NCI-H345 treated with DMSO at 0.1 percent for 48 hours (cell line): ENCODE measurements around the gene GLI2.

Experiments used
- DNase-seq: peaks from one replicate; lab custom pipeline; 2025; ENCODE audit not compliant: unreplicated experiment; lab: John Stamatoyannopoulos, UW

The GLI2 gene

DNA sequence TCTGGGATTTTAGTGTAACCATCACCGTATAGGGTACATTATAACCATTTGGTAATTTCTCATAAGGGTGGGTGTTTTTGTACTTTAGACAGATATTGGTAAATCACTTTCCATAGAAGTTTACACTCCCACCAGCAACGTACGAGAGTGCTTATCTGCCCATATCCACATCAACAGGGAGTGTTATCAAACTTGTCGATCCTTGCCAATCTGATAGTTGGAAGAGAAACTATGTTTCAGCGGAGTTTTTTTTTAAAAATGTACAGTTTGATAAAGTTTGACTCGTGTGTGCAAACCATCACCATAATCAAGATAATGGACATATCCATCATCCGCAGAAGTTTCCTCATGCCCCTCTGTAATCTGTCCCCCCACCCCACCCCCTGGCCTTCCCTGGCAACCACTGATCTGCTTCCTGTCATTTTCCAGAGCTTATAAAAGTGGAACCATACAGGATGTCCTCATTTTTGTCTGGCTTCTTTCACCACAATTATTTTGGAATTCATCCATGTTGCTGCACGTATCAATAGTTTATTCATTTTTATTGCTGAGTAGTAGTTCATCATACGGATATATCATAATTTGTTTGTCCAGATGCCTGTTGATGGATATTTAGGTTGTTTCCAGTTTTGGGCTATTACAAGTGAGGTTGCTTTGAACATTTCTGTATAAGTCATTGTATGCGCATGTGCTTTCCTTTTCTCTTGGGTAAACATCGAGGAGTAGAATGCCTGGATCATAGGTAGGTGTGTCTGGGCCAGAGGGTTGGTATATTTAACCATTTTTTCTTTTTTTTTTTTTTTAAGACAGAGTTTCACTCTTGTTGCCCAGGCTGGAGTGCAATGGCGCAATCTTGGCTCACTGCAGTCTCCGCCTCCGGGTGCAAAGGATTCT lies 18.6 kb downstream of the GLI2 start:
- DNase-seq, result no peak

- DNase-seq, result no peak
Observed at GRCh38 chr2:120758181-120759144, 22.8 kb downstream of the GLI2 start.

GRCh38 chr2:120759543-120760331 lies 24.1 kb downstream of the GLI2 start:
- no peak for DNase-seq

- no peak for DNase-seq
Observed at GRCh38 chr2:120760446-120761135, 24.9 kb downstream of the GLI2 start.

DNA sequence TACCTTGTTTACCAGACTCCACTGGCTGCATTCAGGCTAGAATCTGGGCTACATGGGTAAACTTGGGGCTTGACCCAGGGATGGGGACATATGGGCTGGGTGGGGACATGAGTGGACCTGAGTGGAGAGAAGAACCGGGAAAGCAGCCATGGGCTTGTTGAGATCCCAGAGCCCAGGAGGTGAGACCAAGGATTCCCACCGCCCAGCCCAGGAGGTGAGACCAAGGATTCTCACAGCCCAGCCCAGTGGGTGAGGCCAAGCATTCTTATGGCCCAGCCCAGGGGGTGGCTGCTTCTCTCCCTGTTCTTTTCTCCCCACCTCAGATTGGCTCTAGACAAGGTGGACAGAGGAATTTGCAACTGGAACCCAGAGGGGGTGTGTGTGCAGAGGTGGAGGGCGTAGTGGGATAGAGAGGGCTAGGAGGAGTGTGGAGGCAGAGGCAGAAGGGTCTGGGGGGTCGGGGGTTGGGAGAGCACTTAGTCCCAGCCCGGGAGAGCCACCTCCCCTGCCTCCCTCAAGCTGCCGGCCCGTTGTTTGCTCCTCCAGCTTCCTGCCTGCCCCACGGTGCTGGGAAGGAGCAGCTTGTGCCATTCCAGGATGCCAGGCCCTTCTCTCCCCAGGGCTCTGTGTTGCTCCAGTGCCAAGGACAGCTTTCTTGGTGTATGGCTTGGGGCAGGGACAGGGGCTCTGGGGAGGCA lies 25.6 kb downstream of the GLI2 start:
- no peak for DNase-seq

- DNase-seq, result no peak
Observed at GRCh38 chr2:120761911-120762310, 26.2 kb downstream of the GLI2 start.

GRCh38 chr2:120762341-120763061 lies 26.8 kb downstream of the GLI2 start:
- no peak for DNase-seq

GRCh38 chr2:120763508-120763907 lies 27.8 kb downstream of the GLI2 start:
- DNase-seq, result no peak

DNA sequence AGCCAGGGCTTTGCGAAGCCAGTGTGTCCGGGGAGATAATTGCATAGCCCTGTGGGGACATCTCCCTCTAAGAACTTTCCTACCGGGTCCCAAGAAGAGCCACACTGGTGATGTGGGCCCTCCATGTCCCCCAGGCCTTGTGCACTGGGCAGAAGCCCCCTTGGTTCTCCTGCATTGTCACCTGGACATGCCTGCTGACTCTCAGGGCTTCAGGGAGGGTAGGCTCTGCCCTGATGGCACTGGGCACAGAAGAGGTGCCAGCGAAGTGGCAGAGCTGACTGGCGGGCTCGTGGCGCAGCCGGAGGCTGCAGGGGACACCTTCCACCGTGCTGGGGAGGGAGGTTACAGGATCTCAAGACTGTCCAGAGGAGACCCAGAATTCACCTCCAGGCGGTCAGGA lies 28.3 kb downstream of the GLI2 start:
- DNase-seq, result no peak

- DNase-seq, result no peak
Observed at GRCh38 chr2:120764492-120764891, 28.8 kb downstream of the GLI2 start.

GRCh38 chr2:120764991-120765677 lies 29.5 kb downstream of the GLI2 start:
- no peak for DNase-seq

DNA sequence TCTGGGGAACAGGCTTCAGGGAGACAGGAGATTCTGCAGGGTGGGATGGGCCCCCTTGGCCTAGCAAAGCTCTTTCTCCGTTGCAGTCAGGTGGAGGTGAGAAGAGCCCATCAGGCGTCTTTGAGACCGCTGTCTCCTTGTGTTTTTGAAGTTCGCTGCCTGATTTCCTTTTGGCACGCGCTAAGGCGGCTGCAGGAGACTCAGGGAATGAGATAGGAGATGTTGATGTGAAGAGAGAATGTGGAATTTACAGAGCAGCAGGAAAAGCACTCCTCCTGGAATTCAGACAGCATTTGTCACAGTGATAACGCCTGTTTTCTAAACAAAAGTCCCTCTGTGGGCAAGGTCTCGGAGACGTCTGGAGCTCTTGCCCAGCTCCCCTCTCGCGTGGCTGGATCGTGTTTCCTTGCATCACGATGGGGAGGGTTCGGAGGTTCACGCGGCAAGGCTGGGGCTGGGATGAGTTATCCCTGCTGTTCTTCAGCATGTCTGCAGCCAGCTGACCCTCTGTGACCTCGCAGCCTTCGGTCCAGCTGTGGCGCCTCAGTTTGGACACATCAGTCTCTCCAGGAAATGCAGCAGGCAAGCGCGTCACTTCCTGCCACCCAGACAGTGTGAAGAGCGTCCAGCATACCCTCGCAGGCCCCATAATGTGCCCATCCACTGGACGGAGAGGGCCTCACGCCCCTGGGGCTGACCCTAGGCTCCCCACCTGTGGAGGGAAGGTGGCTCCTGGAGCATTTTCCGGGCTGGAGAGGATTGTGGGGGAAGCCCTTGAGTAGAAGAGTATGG lies 30.2 kb downstream of the GLI2 start:
- DNase-seq, result no peak

DNA sequence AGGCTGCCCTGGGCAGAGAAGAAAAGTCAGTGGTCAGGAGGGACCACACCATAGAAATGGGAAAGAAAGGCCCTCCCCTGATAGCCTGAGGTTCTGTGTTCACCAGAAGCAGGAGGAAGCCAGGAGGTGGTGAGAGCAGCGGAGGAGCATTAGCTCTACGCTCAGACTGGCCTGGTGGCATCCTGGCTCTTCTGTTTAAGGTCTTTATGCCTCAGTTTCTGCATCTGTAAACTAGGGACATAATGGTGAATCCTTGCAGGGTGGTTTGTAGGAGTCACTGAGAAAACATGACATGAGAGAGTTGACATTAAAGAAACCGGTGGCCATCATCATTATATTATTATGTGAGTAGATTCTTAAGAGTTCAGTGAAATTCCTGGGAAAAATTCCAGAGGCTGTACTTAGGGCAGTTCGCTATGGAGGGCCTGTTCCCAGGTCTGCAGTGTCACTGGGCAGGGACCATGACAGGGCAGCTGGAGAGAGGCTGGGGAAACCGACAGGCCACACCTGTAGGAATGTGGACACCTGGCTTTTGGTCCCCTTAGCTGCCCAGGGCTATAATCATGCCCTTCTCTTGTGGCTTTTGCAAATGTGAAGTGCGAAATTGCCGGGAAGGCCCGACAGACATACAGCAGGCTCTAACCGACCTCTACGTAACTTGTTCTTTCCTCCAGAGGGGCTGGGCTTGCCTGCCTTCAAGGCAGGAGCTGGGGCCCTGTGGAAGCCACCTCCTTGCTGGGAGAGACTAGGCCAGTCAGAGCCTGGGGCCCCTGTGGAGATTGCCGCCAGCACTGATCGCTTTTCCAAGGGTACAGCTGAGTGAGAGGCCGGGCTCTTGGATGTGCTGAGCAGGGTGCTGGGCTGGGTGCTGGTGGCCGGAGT lies 31.0 kb downstream of the GLI2 start:
- DNase-seq, result no peak

DNA sequence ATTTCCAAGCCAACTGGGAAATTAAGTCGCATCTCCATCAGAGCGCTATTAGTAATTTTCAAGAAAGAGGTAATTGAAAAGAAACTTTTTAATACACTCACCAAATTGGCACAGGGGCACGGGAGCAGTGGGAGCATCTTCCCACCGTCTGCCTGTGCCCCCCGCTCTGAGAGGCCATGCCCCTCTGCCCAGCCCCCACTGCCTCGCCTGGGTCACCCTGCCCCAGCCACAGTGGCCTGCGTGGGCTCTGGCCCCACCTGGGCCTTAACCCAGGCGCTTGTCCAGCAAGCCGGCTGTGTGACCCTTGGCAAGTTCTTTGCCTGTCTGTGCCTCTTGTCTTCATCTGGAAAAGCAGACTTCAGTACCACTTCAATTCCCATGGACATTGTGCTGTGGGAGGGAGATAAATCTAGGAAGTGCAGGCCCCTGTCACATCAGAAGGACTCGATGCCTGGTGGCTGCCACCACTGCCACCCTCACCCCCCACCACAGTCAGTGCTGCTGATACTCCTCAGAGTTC lies 31.9 kb downstream of the GLI2 start:
- DNase-seq, result no peak

- DNase-seq, result no peak
Observed at GRCh38 chr2:120768112-120769048, 32.7 kb downstream of the GLI2 start.
